K562 (cell line): ENCODE measurements around the gene NDUFB10. TPM values are rescaled to one million over a fixed set of nuclear protein-coding genes. Genes with fewer than 3 reads are reported as not detected.
A peak's percentile ranks its signal among the peaks of the same experiment; 100 is the strongest.

Experiments used
- CEBPB ChIP-seq: fragments of 450-650 bp; IDR thresholded peaks from 2 replicates; pipeline ENCODE4 v1.6.1; 2016; ENCODE audit warnings: missing genetic modification characterization, missing compliant biosample characterization
- CHD4 ChIP-seq: fragments of 200-600 bp; sonication (generic); IDR thresholded peaks from 3 replicates; pipeline ENCODE4 v1.6.1; 2012; ENCODE audit warnings: low read depth, mild to moderate bottlenecking, mixed read lengths, low read length, inconsistent platforms; ENCODE audit not compliant: insufficient read depth, insufficient replicate concordance, poor library complexity, severe bottlenecking
- ETV1 ChIP-seq: fragments of 450-650 bp; conservative IDR thresholded peaks from 2 replicates; pipeline ENCODE4 v1.6.1; 2016; ENCODE audit warnings: missing genetic modification characterization, control low read depth, low read depth, missing compliant biosample characterization
- GTF2E2 ChIP-seq: fragments of 200-800 bp; sonication (Bioruptor generic); IDR thresholded peaks from 2 replicates; pipeline ENCODE4 v1.6.1; 2016; ENCODE audit warnings: missing genetic modification characterization, missing compliant biosample characterization
- HDGF ChIP-seq: fragments of 450-650 bp; IDR thresholded peaks from 2 replicates; pipeline ENCODE4 v1.6.1; 2016
- LARP7 ChIP-seq: fragments of 450-650 bp; IDR thresholded peaks from 2 replicates; pipeline ENCODE4 v1.6.1; 2016
- NCOA4 ChIP-seq: fragments of 450-650 bp; IDR thresholded peaks from 2 replicates; pipeline ENCODE4 v1.6.1; 2018; ENCODE audit warnings: mild to moderate bottlenecking; ENCODE audit not compliant: partially characterized antibody
- NR1H2 ChIP-seq: sonication (generic); formaldehyde crosslinking; IDR thresholded peaks from 2 replicates; pipeline ENCODE4 v1.4.0; 2020; ENCODE audit warnings: mild to moderate bottlenecking, missing genetic modification reagents
- POLR2A ChIP-seq: fragments of 450-650 bp; conservative IDR thresholded peaks from 2 replicates; pipeline ENCODE4 v1.6.1; 2016
- POLR2H ChIP-seq: IDR thresholded peaks from 2 replicates; pipeline ENCODE4 v1.6.1; 2016; ENCODE audit warnings: missing genetic modification characterization, low read depth, mild to moderate bottlenecking, control low read depth, missing compliant biosample characterization, moderate library complexity
- PTBP1 ChIP-seq: fragments of 200-400 bp; formaldehyde crosslinking; IDR thresholded peaks from 2 replicates; pipeline ENCODE4 v1.6.1; 2017; ENCODE audit warnings: low read depth, low read length
- RAD51 ChIP-seq: fragments of 450-650 bp; IDR thresholded peaks from 2 replicates; pipeline ENCODE4 v1.7.1; 2016; ENCODE audit warnings: low read depth, mild to moderate bottlenecking, borderline replicate concordance
- RB1 ChIP-seq: fragments of 450-650 bp; IDR thresholded peaks from 2 replicates; pipeline ENCODE4 v1.6.1; 2017; ENCODE audit warnings: low read depth, mild to moderate bottlenecking
- RBM39 ChIP-seq: fragments of 200-400 bp; formaldehyde crosslinking; optimal IDR thresholded peaks from 2 replicates; pipeline ENCODE3; 2018; ENCODE audit warnings: low read depth, low read length
- SMARCC2 ChIP-seq: fragments of 450-650 bp; IDR thresholded peaks from 2 replicates; pipeline ENCODE4 v1.6.1; 2017; ENCODE audit warnings: antibody characterized with exemption, moderate library complexity, mild to moderate bottlenecking, low read depth
- SNIP1 ChIP-seq: fragments of 450-650 bp; IDR thresholded peaks from 2 replicates; pipeline ENCODE4 v1.7.1; 2017; ENCODE audit warnings: low read depth, mild to moderate bottlenecking
- YBX1 ChIP-seq: fragments of 450-650 bp; IDR thresholded peaks from 2 replicates; pipeline ENCODE4 v1.7.1; 2016; ENCODE audit warnings: mild to moderate bottlenecking
- ZBTB7A ChIP-seq: IDR thresholded peaks from 2 replicates; pipeline ENCODE4 v1.6.1; 2011; ENCODE audit warnings: low read depth, mild to moderate bottlenecking, low read length, moderate library complexity, borderline replicate concordance; ENCODE audit not compliant: control insufficient read depth
- ZNF124 ChIP-seq: sonication (generic); formaldehyde crosslinking; IDR thresholded peaks from 2 replicates; pipeline ENCODE4 v1.8.1; 2022; ENCODE audit warnings: missing genetic modification reagents
- ZNF212 ChIP-seq: fragments of 450-650 bp; formaldehyde crosslinking; IDR thresholded peaks from 2 replicates; pipeline ENCODE4 v1.4.0; 2020; ENCODE audit warnings: mild to moderate bottlenecking
- ZNF316 ChIP-seq: fragments of 450-650 bp; IDR thresholded peaks from 2 replicates; pipeline ENCODE4 v1.6.1; 2016
- ZNF431 ChIP-seq: sonication (generic); formaldehyde crosslinking; IDR thresholded peaks from 2 replicates; pipeline ENCODE4 v1.8.0; 2022; ENCODE audit warnings: mild to moderate bottlenecking, missing genetic modification reagents
- polyA plus RNA-seq, 8 experiments: library from polyadenylated mRNA; depleted of rRNA in 4 of 8; stranded (reverse) in 5 of 8; unstranded in 3 of 8; fragments of >200 nt; fragmentation: Nextera tagmentation in 2 of 8; fragmentation: Illumina TruSeq in 1 of 8; extraction: Ambion mirVana in 2 of 8; extraction: Trizol in 1 of 8; gene quantifications; 2 replicates each; pipeline versions ENCODE4 v1.2.1 to v1.2.3, GENCODE V29; 2011 to 2014; ENCODE audit warnings: inconsistent platforms in 1 of 8, missing spikeins in 1 of 8
- total RNA-seq, 7 experiments: library from RNA; depleted of rRNA in 6 of 7; stranded (reverse); fragments of >200 nt in 6 of 7; fragmentation: Illumina TruSeq in 2 of 7; extraction: Trizol in 2 of 7; gene quantifications; 2 replicates each; pipeline versions ENCODE4 v1.2.1 to v1.2.3, GENCODE V29; 2011 to 2021; ENCODE audit warnings: low replicate concordance in 1 of 7
- TF ChIP-seq, protein P1 (sequence below): sonication (generic); formaldehyde crosslinking; IDR thresholded peaks from 2 replicates; pipeline ENCODE4 v1.8.0; 2022; ENCODE audit warnings: mild to moderate bottlenecking, low read depth, missing genetic modification reagents
- TF ChIP-seq, protein P2 (sequence below): fragments of 450-650 bp; IDR thresholded peaks from 2 replicates; pipeline ENCODE4 v1.6.1; 2016; ENCODE audit warnings: mild to moderate bottlenecking
- TF ChIP-seq, protein P3 (sequence below): fragments of 450-650 bp; IDR thresholded peaks from 2 replicates; pipeline ENCODE4 v1.6.1; 2016; ENCODE audit warnings: missing biosample characterization, missing genetic modification characterization
- TF ChIP-seq, protein P4 (sequence below): sonication (generic); formaldehyde crosslinking; IDR thresholded peaks from 2 replicates; pipeline ENCODE4 v1.5.0; 2020; ENCODE audit warnings: missing genetic modification reagents

NDUFB10 gene
- total and polyA plus RNA-seq, 9 of the 15 experiments (the other 6 are each of a cell fraction or from before 2014, with no cell fraction given) = 69.3 to 527 (median 161) TPM

DNA sequence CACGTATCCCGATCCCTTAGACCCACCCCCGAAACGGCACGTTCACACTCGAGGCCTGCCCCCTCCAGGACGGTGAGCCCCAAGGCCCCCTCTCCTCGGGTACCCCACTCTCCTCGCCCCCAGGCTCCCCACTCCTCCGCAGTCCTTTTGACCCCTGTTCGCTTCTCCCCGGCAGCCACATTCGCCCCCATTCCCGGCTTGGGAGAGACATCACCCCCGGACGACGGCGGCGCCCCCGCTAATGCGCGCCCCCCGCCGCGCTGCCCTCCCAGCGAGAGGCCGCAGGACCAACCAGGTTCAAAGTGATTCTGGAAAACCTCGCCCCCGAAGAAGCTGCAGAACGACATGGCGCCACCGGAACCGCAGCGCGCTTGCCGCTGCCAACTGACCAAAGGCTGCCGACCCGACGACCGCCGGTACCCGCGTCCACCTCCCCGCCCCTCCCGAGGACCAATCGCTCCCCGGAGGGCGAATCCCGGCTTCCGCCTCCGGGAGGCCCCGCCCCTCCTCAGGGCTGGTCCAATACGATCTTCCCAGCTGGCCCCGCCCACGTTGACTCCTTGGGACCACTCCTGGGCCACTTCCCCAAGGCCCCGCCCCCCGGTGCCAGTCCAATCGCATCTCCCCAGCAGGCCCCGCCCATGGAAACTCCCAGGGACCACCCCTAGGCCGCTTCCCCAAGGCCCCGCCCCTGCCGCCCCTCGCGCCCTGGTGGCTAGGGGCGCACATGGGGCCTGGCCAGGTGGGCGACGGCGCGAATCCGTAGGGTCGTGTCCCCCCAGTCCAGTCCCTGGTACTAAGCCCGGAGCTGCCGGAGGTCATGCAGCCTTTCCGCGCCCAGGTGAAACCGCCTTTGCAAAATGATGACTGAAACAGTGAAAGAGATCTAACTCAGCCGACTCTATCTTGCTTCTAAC lies 16.3 kb upstream of the NDUFB10 start, which contains the start of gene MSRB1 (continued):
- TF ChIP-seq ETV1 (tag) (no peak), ZNF124 (CRISPR knock-in tag) (no peak), SNIP1 (no peak), ZBTB7A (peak; percentile 80; the same call in 1 of the 2 replicates), CEBPB (tag) (no peak), ZNF316 (no peak), HDGF (no peak), NCOA4 (no peak), YBX1 (no peak), RAD51 (no peak), POLR2H (tag) (no peak), GTF2E2 (no peak), ZNF212 (CRISPR knock-in tag) (no peak), CHD4 (peak; percentile 22), RB1 (peak; percentile 26), RBM39 (no peak), NR1H2 (CRISPR knock-in tag) (no peak), LARP7 (no peak), PTBP1 (no peak), ZNF431 (CRISPR knock-in tag) (peak; percentile 62; the same call in 1 of the 2 replicates), POLR2A (peak; percentile 80), SMARCC2 (no peak)
- TF ChIP-seq, protein P1, sequence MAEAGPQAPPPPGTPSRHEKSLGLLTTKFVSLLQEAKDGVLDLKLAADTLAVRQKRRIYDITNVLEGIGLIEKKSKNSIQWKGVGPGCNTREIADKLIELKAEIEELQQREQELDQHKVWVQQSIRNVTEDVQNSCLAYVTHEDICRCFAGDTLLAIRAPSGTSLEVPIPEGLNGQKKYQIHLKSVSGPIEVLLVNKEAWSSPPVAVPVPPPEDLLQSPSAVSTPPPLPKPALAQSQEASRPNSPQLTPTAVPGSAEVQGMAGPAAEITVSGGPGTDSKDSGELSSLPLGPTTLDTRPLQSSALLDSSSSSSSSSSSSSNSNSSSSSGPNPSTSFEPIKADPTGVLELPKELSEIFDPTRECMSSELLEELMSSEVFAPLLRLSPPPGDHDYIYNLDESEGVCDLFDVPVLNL = no peak
- TF ChIP-seq, protein P2, sequence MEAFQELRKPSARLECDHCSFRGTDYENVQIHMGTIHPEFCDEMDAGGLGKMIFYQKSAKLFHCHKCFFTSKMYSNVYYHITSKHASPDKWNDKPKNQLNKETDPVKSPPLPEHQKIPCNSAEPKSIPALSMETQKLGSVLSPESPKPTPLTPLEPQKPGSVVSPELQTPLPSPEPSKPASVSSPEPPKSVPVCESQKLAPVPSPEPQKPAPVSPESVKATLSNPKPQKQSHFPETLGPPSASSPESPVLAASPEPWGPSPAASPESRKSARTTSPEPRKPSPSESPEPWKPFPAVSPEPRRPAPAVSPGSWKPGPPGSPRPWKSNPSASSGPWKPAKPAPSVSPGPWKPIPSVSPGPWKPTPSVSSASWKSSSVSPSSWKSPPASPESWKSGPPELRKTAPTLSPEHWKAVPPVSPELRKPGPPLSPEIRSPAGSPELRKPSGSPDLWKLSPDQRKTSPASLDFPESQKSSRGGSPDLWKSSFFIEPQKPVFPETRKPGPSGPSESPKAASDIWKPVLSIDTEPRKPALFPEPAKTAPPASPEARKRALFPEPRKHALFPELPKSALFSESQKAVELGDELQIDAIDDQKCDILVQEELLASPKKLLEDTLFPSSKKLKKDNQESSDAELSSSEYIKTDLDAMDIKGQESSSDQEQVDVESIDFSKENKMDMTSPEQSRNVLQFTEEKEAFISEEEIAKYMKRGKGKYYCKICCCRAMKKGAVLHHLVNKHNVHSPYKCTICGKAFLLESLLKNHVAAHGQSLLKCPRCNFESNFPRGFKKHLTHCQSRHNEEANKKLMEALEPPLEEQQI = no peak
- TF ChIP-seq, protein P3, sequence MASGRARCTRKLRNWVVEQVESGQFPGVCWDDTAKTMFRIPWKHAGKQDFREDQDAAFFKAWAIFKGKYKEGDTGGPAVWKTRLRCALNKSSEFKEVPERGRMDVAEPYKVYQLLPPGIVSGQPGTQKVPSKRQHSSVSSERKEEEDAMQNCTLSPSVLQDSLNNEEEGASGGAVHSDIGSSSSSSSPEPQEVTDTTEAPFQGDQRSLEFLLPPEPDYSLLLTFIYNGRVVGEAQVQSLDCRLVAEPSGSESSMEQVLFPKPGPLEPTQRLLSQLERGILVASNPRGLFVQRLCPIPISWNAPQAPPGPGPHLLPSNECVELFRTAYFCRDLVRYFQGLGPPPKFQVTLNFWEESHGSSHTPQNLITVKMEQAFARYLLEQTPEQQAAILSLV = no peak
- TF ChIP-seq, protein P4, sequence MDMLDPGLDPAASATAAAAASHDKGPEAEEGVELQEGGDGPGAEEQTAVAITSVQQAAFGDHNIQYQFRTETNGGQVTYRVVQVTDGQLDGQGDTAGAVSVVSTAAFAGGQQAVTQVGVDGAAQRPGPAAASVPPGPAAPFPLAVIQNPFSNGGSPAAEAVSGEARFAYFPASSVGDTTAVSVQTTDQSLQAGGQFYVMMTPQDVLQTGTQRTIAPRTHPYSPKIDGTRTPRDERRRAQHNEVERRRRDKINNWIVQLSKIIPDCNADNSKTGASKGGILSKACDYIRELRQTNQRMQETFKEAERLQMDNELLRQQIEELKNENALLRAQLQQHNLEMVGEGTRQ (CRISPR knock-in tag) = no peak
